ENCODE results near the gene GOLGA6B. TPM values are rescaled to one million over a fixed set of nuclear protein-coding genes. Genes with fewer than 3 reads are reported as not detected.
"Not testable (repeated sequence)": the region's sequence is repeated elsewhere in the genome, so short reads cannot be mapped to it uniquely, and the experiment has no call there.

The GOLGA6B gene
- total RNA-seq, 1 donor from 2014 or later = not detected

GRCh38 chr15:72628249-72629067 is 26.0 kb upstream of the GOLGA6B start:
- H3K4me1 Mint-ChIP-seq; H3K9ac ChIP-seq; H3K36me3 Mint-ChIP-seq; H3K9me3 Mint-ChIP-seq; H3K79me2 ChIP-seq (ENCODE audit: low read depth); H3K9me3 ChIP-seq (ENCODE audit: low read depth); H3F3A ChIP-seq (ENCODE audit: low read depth); H3K4me3 ChIP-seq; H3K4me1 ChIP-seq; H2AFZ ChIP-seq (replicated peaks); H3K4me3 Mint-ChIP-seq; H3K36me3 ChIP-seq; H3K27me3 Mint-ChIP-seq (ENCODE audit: insufficient read depth, low read depth); H4K20me1 ChIP-seq (ENCODE audit: low read depth); H3K27me3 ChIP-seq; H3K27ac ChIP-seq; H3K4me2 ChIP-seq; H3K27ac Mint-ChIP-seq: not testable (repeated sequence)
- peak; percentile 24 for DNase-seq (ENCODE audit: low spot score)
- TF ChIP-seq CTCF (IDR thresholded peaks at IDR 0.05) = peak; percentile 44

- not testable (repeated sequence) for DNase-seq (ENCODE audit: low spot score); H3K27ac ChIP-seq; H3K36me3 Mint-ChIP-seq; H4K20me1 ChIP-seq (ENCODE audit: low read depth); H3K9me3 ChIP-seq (ENCODE audit: low read depth); H3K4me3 Mint-ChIP-seq; H3K4me3 ChIP-seq; H3K27me3 Mint-ChIP-seq (ENCODE audit: insufficient read depth, low read depth); H3K36me3 ChIP-seq; H3K79me2 ChIP-seq (ENCODE audit: low read depth); H3K9ac ChIP-seq; H3K4me1 ChIP-seq; H3K4me2 ChIP-seq; H3K4me1 Mint-ChIP-seq; H2AFZ ChIP-seq (replicated peaks); H3K27me3 ChIP-seq; H3K9me3 Mint-ChIP-seq; H3F3A ChIP-seq (ENCODE audit: low read depth)
- peak overlapping the region; percentile 79 for H3K27ac Mint-ChIP-seq
Measured at GRCh38 chr15:72629068-72629570, 25.4 kb upstream of the GOLGA6B start.

- not testable (repeated sequence) for H3K4me1 Mint-ChIP-seq; H2AFZ ChIP-seq (replicated peaks); H3K36me3 Mint-ChIP-seq; H3K79me2 ChIP-seq (ENCODE audit: low read depth); H3K27me3 ChIP-seq; H3F3A ChIP-seq (ENCODE audit: low read depth); H3K4me1 ChIP-seq; H3K9me3 Mint-ChIP-seq; H3K27ac ChIP-seq; H4K20me1 ChIP-seq (ENCODE audit: low read depth); H3K36me3 ChIP-seq; H3K27ac Mint-ChIP-seq; H3K27me3 Mint-ChIP-seq (ENCODE audit: insufficient read depth, low read depth); H3K9ac ChIP-seq; H3K9me3 ChIP-seq (ENCODE audit: low read depth)
- peak; percentile 91 for DNase-seq (ENCODE audit: low spot score)
- H3K4me2 ChIP-seq = peak overlapping the region; percentile 61
- H3K4me3 ChIP-seq = peak overlapping the region; percentile 45
- H3K4me3 Mint-ChIP-seq = peak overlapping the region; percentile 60
Measured at GRCh38 chr15:72636519-72637282, 17.8 kb upstream of the GOLGA6B start.

- H3K36me3 Mint-ChIP-seq; H3K27ac Mint-ChIP-seq; H2AFZ ChIP-seq (replicated peaks); H4K20me1 ChIP-seq (ENCODE audit: low read depth); H3K27me3 ChIP-seq; H3K27ac ChIP-seq; H3K36me3 ChIP-seq; H3K9ac ChIP-seq; H3K4me3 Mint-ChIP-seq; H3K79me2 ChIP-seq (ENCODE audit: low read depth); H3F3A ChIP-seq (ENCODE audit: low read depth); H3K4me1 ChIP-seq; H3K4me3 ChIP-seq; H3K9me3 ChIP-seq (ENCODE audit: low read depth); H3K4me1 Mint-ChIP-seq; H3K27me3 Mint-ChIP-seq (ENCODE audit: insufficient read depth, low read depth); DNase-seq (ENCODE audit: low spot score); H3K4me2 ChIP-seq; H3K9me3 Mint-ChIP-seq: not testable (repeated sequence)
Measured at GRCh38 chr15:72639759-72640483, 14.6 kb upstream of the GOLGA6B start.

- not testable (repeated sequence) for H3K9me3 Mint-ChIP-seq; H3K27me3 Mint-ChIP-seq (ENCODE audit: insufficient read depth, low read depth); H3K27me3 ChIP-seq; H3K36me3 ChIP-seq; H3K4me1 Mint-ChIP-seq; H3K4me3 ChIP-seq; H3F3A ChIP-seq (ENCODE audit: low read depth); H4K20me1 ChIP-seq (ENCODE audit: low read depth); H3K36me3 Mint-ChIP-seq; H3K27ac Mint-ChIP-seq; H3K79me2 ChIP-seq (ENCODE audit: low read depth); H3K4me2 ChIP-seq; DNase-seq (ENCODE audit: low spot score); H3K4me1 ChIP-seq; H3K4me3 Mint-ChIP-seq; H3K27ac ChIP-seq; H3K9ac ChIP-seq; H2AFZ ChIP-seq (replicated peaks); H3K9me3 ChIP-seq (ENCODE audit: low read depth)
Measured at GRCh38 chr15:72642271-72642670, 12.2 kb upstream of the GOLGA6B start.

- not testable (repeated sequence) for H3F3A ChIP-seq (ENCODE audit: low read depth); H4K20me1 ChIP-seq (ENCODE audit: low read depth); H3K27ac ChIP-seq; H3K4me1 ChIP-seq; H3K27me3 ChIP-seq; H2AFZ ChIP-seq (replicated peaks); H3K9ac ChIP-seq; H3K36me3 Mint-ChIP-seq; H3K4me3 Mint-ChIP-seq; H3K36me3 ChIP-seq; H3K4me1 Mint-ChIP-seq; H3K9me3 Mint-ChIP-seq; H3K79me2 ChIP-seq (ENCODE audit: low read depth); H3K4me2 ChIP-seq; DNase-seq (ENCODE audit: low spot score); H3K27me3 Mint-ChIP-seq (ENCODE audit: insufficient read depth, low read depth); H3K4me3 ChIP-seq; H3K9me3 ChIP-seq (ENCODE audit: low read depth); H3K27ac Mint-ChIP-seq
Measured at GRCh38 chr15:72648631-72649253, 5.8 kb upstream of the GOLGA6B start.

- not testable (repeated sequence) for H3K27me3 Mint-ChIP-seq (ENCODE audit: insufficient read depth, low read depth); H3K4me2 ChIP-seq; H3K4me3 ChIP-seq; H3K27me3 ChIP-seq; H3K9ac ChIP-seq; DNase-seq (ENCODE audit: low spot score); H3K36me3 ChIP-seq; H4K20me1 ChIP-seq (ENCODE audit: low read depth); H3K27ac Mint-ChIP-seq; H3K9me3 ChIP-seq (ENCODE audit: low read depth); H3K79me2 ChIP-seq (ENCODE audit: low read depth); H3K4me1 Mint-ChIP-seq; H3K36me3 Mint-ChIP-seq; H3K4me1 ChIP-seq; H2AFZ ChIP-seq (replicated peaks); H3K9me3 Mint-ChIP-seq; H3F3A ChIP-seq (ENCODE audit: low read depth); H3K4me3 Mint-ChIP-seq; H3K27ac ChIP-seq
Measured at GRCh38 chr15:72656014-72656413, 1.5 kb downstream of the GOLGA6B start.
